DMS 273 treated with DMSO at 0.1 percent for 48 hours (cell line): ENCODE results near the gene RFX7.
"Not testable (repeated sequence)": the region's sequence is repeated elsewhere in the genome, so short reads cannot be mapped to it uniquely, and the experiment has no call there.

Experiments used
- DNase-seq: peaks from one replicate; lab custom pipeline; 2025; lab: John Stamatoyannopoulos, UW

RFX7 gene

GRCh38 chr15:56205061-56205876, 38.4 kb downstream of the RFX7 start:
- no peak for DNase-seq

GRCh38 chr15:56203312-56203922, 40.3 kb downstream of the RFX7 start:
- not testable (repeated sequence) for DNase-seq

GRCh38 chr15:56202701-56203100, 41.0 kb downstream of the RFX7 start:
- no peak for DNase-seq

GRCh38 chr15:56199038-56199437, 44.6 kb downstream of the RFX7 start:
- no peak for DNase-seq

GRCh38 chr15:56194035-56194434, 49.6 kb downstream of the RFX7 start:
- DNase-seq: no peak

GRCh38 chr15:56192659-56193442, 50.8 kb downstream of the RFX7 start:
- DNase-seq: no peak

GRCh38 chr15:56187665-56188064, 56.0 kb downstream of the RFX7 start:
- no peak for DNase-seq

- no peak for DNase-seq
Observed at GRCh38 chr15:56185980-56186379, 57.7 kb downstream of the RFX7 start.

GRCh38 chr15:56184516-56184915, 59.2 kb downstream of the RFX7 start:
- no peak for DNase-seq

- DNase-seq: no peak
Observed at GRCh38 chr15:56180851-56181250, 62.8 kb downstream of the RFX7 start.

GRCh38 chr15:56176996-56177395, 66.7 kb downstream of the RFX7 start:
- no peak for DNase-seq

GRCh38 chr15:56175788-56176187, 67.9 kb downstream of the RFX7 start:
- DNase-seq: no peak

GRCh38 chr15:56174649-56175048, 69.0 kb downstream of the RFX7 start:
- no peak for DNase-seq

GRCh38 chr15:56168394-56168793, 75.3 kb downstream of the RFX7 start:
- no peak for DNase-seq

- no peak for DNase-seq
Observed at GRCh38 chr15:56165234-56165633, 78.4 kb downstream of the RFX7 start.

- no peak for DNase-seq
Observed at GRCh38 chr15:56160966-56161365, 82.7 kb downstream of the RFX7 start.

- DNase-seq: no peak
Observed at GRCh38 chr15:56156877-56157276, 86.8 kb downstream of the RFX7 start.

- not testable (repeated sequence) for DNase-seq
Observed at GRCh38 chr15:56155278-56155677, 88.4 kb downstream of the RFX7 start.

GRCh38 chr15:56154768-56155167, 88.9 kb downstream of the RFX7 start:
- not testable (repeated sequence) for DNase-seq

- no peak for DNase-seq
Observed at GRCh38 chr15:56150204-56150603, 93.5 kb downstream of the RFX7 start.

GRCh38 chr15:56148064-56148463, 95.6 kb downstream of the RFX7 start:
- no peak for DNase-seq

- no peak for DNase-seq
Observed at GRCh38 chr15:56146756-56147155, 96.9 kb downstream of the RFX7 start.

GRCh38 chr15:56128081-56128480, 115.6 kb downstream of the RFX7 start:
- DNase-seq: no peak
